ENCODE measurements around the gene TSC22D1.

The TSC22D1 gene

DNA sequence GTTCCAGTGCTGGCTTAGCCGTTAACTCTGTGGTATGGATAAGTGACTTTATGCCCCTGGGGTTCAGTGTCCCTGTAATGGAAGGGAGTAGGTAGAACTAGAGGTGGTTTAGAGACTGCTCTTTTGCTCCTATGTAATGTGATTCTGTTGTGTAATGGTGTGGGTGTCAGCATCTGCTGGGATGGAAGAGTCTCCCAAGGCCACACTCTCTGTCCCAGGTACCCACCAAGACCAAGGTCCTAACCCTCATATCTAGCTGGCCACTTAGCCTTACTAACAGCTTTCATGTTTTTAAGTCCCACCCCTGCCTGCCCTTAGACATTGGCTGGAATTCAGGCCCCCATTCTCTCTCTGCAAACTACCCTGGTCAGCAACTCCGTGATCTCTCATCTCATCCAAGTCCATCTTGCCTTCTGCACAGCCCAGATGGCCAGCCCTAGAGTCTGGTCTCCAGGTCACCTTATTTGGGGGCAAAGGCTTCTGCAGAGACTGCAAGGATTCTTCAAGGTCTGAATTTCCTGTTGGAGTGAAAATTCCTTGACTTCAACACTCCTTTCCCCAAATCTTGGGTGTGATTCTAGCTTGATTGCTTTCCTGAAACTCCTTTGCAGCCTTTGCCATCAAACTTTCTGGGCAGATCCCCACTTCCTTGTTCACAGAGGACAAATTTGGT is 154.1 kb downstream of the TSC22D1 start:
- H3K4me3 ChIP-seq (ENCODE audit: low read depth, low read length): no peak overlapping the region
- no peak for DNase-seq (ENCODE audit: low read depth, low spot score)
- POLR2A ChIA-PET: no interaction called here
- CTCF ChIA-PET: interaction anchor here (1.0 to 1.8 kb wide), 3 partner anchors 305 to 516 kb away, joined by 3 to 6 read pairs (median 3); no protein-coding TSS in a partner anchor
- TF ChIP-seq CTCF (IDR thresholded peaks at IDR 0.05; ENCODE audit: insufficient read depth, low read length, missing control alignments): no peak

GRCh38 chr13:44420376-44421220 is 155.5 kb downstream of the TSC22D1 start:
- no peak overlapping the region for H3K4me3 ChIP-seq (ENCODE audit: low read depth, low read length)
- no peak for DNase-seq (ENCODE audit: low read depth, low spot score)
- CTCF ChIA-PET: interaction anchor here (1.0 to 1.7 kb wide), 4 partner anchors 8 to 515 kb away, joined by 3 to 7 read pairs (median 3); no protein-coding TSS in a partner anchor
- POLR2A ChIA-PET: no interaction called here
- no peak for TF ChIP-seq CTCF (IDR thresholded peaks at IDR 0.05; ENCODE audit: insufficient read depth, low read length, missing control alignments)

DNA sequence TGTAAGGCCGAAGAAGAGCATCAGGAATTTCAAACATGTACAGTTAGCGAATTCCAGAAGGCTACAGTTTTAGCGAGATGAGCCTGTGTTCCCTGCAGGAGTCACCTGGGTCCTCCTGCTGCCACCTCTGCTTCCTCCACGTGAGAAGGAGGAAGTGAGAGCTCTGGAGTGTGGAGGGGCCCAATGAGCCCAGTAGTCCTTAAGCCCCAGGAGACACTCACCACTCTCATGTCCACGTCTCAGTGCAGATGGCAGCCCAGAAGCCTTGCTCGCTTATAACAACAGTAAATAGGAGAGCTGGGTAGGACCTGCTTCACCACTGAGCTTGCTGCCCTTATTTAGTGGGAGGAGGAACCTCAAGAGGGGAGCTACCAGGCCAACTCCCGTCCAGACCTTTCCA is 158.3 kb downstream of the TSC22D1 start:
- CTCF ChIA-PET: interaction anchor here (0.7 to 1.9 kb wide), 4 partner anchors 10 to 512 kb away, joined by 3 to 6 read pairs (median 3); no protein-coding TSS in a partner anchor
- POLR2A ChIA-PET: no interaction called here
- no peak overlapping the region for H3K4me3 ChIP-seq (ENCODE audit: low read depth, low read length)
- no peak for TF ChIP-seq CTCF (IDR thresholded peaks at IDR 0.05; ENCODE audit: insufficient read depth, low read length, missing control alignments)
- no peak for DNase-seq (ENCODE audit: low read depth, low spot score)

- ChIA-PET POLR2A (no interaction called here), CTCF (interaction anchor here (0.8 to 1.9 kb wide), 3 partner anchors 10 to 512 kb away, joined by 3 to 6 read pairs (median 3); no protein-coding TSS in a partner anchor)
- TF ChIP-seq CTCF (IDR thresholded peaks at IDR 0.05; ENCODE audit: insufficient read depth, low read length, missing control alignments): no peak
- H3K4me3 ChIP-seq (ENCODE audit: low read depth, low read length): no peak overlapping the region
- no peak for DNase-seq (ENCODE audit: low read depth, low spot score)
Observed at GRCh38 chr13:44417446-44417845, 158.7 kb downstream of the TSC22D1 start.

GRCh38 chr13:44416744-44417143 is 159.4 kb downstream of the TSC22D1 start:
- ChIA-PET POLR2A (no interaction called here), CTCF (interaction anchor here (0.7 to 1.9 kb wide), 2 partner anchors 354 to 508 kb away, joined by 3 to 6 read pairs; no protein-coding TSS in a partner anchor)
- no peak for TF ChIP-seq CTCF (IDR thresholded peaks at IDR 0.05; ENCODE audit: insufficient read depth, low read length, missing control alignments)

GRCh38 chr13:44416301-44416700 is 159.8 kb downstream of the TSC22D1 start:
- POLR2A ChIA-PET: no interaction called here
- CTCF ChIA-PET: interaction anchor here (0.7 to 1.6 kb wide), 3 partner anchors 14 to 508 kb away, joined by 3 to 4 read pairs (median 4); no protein-coding TSS in a partner anchor
- DNase-seq (ENCODE audit: low read depth, low spot score): no peak
- TF ChIP-seq CTCF (IDR thresholded peaks at IDR 0.05; ENCODE audit: insufficient read depth, low read length, missing control alignments): no peak
- H3K4me3 ChIP-seq (ENCODE audit: low read depth, low read length): no peak overlapping the region

More at GRCh38 chr13:44416744-44417143, 159.4 kb downstream of the TSC22D1 start:
- DNase-seq (ENCODE audit: low read depth, low spot score): no peak
- no peak overlapping the region for H3K4me3 ChIP-seq (ENCODE audit: low read depth, low read length)

Data from AG04449 (cell line).